GM12878 (cell line): ENCODE results near the gene FOXK1. TPM values are rescaled to one million over a fixed set of nuclear protein-coding genes. Genes with fewer than 3 reads are reported as not detected.

Source experiments
- ATAC-seq: fragments of 200-7000 bp; cut with Tn5 transposase; 3 replicates; pipeline ENCODE4 v1.9.1; 2020; ENCODE audit warnings: mild to moderate bottlenecking, moderate library complexity
- BruUV-seq: library from RNA; stranded (reverse); fragments of 400-500 nt; replicated peaks from 2 replicates; lab custom pipeline; 2021; lab: Mats Ljungman, UMichigan
- CTCF ChIA-PET: fragments of 300-600 bp; sonication (Branson Sonifier 250); formaldehyde crosslinking; extraction: SDS; loops from one replicate; lab custom pipeline; 2021; ENCODE audit warnings: inconsistent platforms; lab: Yijun Ruan, JAX
- POLR2A ChIA-PET: fragments of 350-600 bp; formaldehyde crosslinking; extraction: SDS; loops from one replicate; lab custom pipeline; 2021; ENCODE audit warnings: inconsistent platforms; lab: Charles Lee
- RAD21 ChIA-PET: fragments of 300-600 bp; sonication (Branson Sonifier 250); formaldehyde crosslinking; loops from one replicate; lab custom pipeline; 2023; ENCODE audit warnings: antibody characterized with exemption; ENCODE audit not compliant: unreplicated experiment; lab: Charles Lee
- SMC1A ChIA-PET: fragments of 300-600 bp; sonication (Branson Sonifier 250); formaldehyde crosslinking; loops from one replicate; lab custom pipeline; 2023; ENCODE audit not compliant: unreplicated experiment, uncharacterized antibody; lab: Charles Lee
- DNase-seq: peaks from one replicate; pipeline ENCODE4 v3.0.0-alpha.2; 2011; ENCODE audit warnings: low read depth, low spot score
- FAIRE-seq: peaks from 3 replicates; lab custom pipeline; 2011; peaks lifted over from hg19 to GRCh38; lab: Jason Lieb, UNC
- H2AFZ ChIP-seq: 2 replicates; pipeline ENCODE4 v1.6.0; 2011; ENCODE audit warnings: low read depth, low read length, control low read depth; ENCODE audit not compliant: control insufficient read depth
- H3K27ac ChIP-seq: 2 replicates; pipeline ENCODE4 v1.5.1; 2011; ENCODE audit warnings: control low read depth; ENCODE audit not compliant: control insufficient read depth, insufficient read depth
- H3K27me3 ChIP-seq, 2 experiments: replicated peaks in 1 of 2; 2 replicates each; pipeline versions ENCODE4 v1.6.0 to v1.6.1; 2011; ENCODE audit warnings: low read length in 1 of 2; ENCODE audit not compliant: control insufficient read depth in 2 of 2, insufficient read depth in 2 of 2
- H3K36me3 ChIP-seq, 2 experiments: 2 replicates each; pipeline ENCODE4 v1.5.1; 2011; ENCODE audit warnings: low read length in 1 of 2; ENCODE audit not compliant: control insufficient read depth in 2 of 2, insufficient read depth in 2 of 2
- H3K4me1 ChIP-seq: 2 replicates; pipeline ENCODE4 v1.6.1; 2011; ENCODE audit warnings: mild to moderate bottlenecking, low read length, moderate library complexity, mixed read lengths; ENCODE audit not compliant: control insufficient read depth, insufficient read depth
- H3K4me2 ChIP-seq: 2 replicates; pipeline ENCODE4 v1.6.0; 2011; ENCODE audit warnings: control low read depth; ENCODE audit not compliant: control insufficient read depth, insufficient read depth
- H3K4me3 ChIP-seq: fragments of 200-600 bp; sonication (generic); 2 replicates; pipeline ENCODE4 v1.5.1; 2016
- H3K79me2 ChIP-seq: 2 replicates; pipeline ENCODE4 v1.6.0; 2011; ENCODE audit warnings: low read length; ENCODE audit not compliant: control insufficient read depth, insufficient read depth
- H3K9ac ChIP-seq: 2 replicates; pipeline ENCODE4 v1.8.0; 2011; ENCODE audit warnings: low read length, control low read depth, mixed read lengths; ENCODE audit not compliant: control insufficient read depth, insufficient read depth
- H3K9me3 ChIP-seq: replicated peaks from 3 replicates; pipeline ENCODE4 v1.5.1; 2011; ENCODE audit warnings: mild to moderate bottlenecking, low read length; ENCODE audit not compliant: control insufficient read depth, insufficient read depth
- H4K20me1 ChIP-seq: 2 replicates; pipeline ENCODE4 v1.6.0; 2011; ENCODE audit not compliant: control insufficient read depth, insufficient read depth
- BCL3 ChIP-seq: IDR thresholded peaks from 2 replicates; pipeline ENCODE4 v1.6.1; 2011; ENCODE audit warnings: borderline replicate concordance, low read depth, mild to moderate bottlenecking, moderate library complexity, low read length; ENCODE audit not compliant: insufficient read depth, poor library complexity, severe bottlenecking
- BMI1 ChIP-seq: fragments of 450-650 bp; IDR thresholded peaks from 2 replicates; pipeline ENCODE4 v1.6.1; 2016; ENCODE audit warnings: mild to moderate bottlenecking, moderate library complexity, borderline replicate concordance
- CBX5 ChIP-seq: sonication (generic); IDR thresholded peaks from 2 replicates; pipeline ENCODE4 v1.6.1; 2016; ENCODE audit warnings: low read depth, moderate library complexity, mild to moderate bottlenecking, inconsistent platforms
- CHD4 ChIP-seq: fragments of 200-600 bp; sonication (generic); IDR thresholded peaks from 2 replicates; pipeline ENCODE4 v1.6.1; 2016; ENCODE audit warnings: mild to moderate bottlenecking
- ETV6 ChIP-seq, 2 experiments: fragments of 450-650 bp in 1 of 2; IDR thresholded peaks in 1 of 2; conservative IDR thresholded peaks in 1 of 2; 2 replicates each; pipeline ENCODE4 v1.6.1; 2014; ENCODE audit warnings: antibody characterized with exemption in 1 of 2, borderline replicate concordance in 1 of 2, low read depth in 1 of 2, mild to moderate bottlenecking in 1 of 2, moderate library complexity in 1 of 2
- HSF1 ChIP-seq: fragments of 150-350 bp; IDR thresholded peaks from 2 replicates; pipeline ENCODE4 v1.6.1; 2014; ENCODE audit warnings: mild to moderate bottlenecking, low read depth, low read length
- NR2C1 ChIP-seq: fragments of 450-650 bp; IDR thresholded peaks from 2 replicates; pipeline ENCODE4 v1.6.1; 2017; ENCODE audit warnings: antibody characterized with exemption, mild to moderate bottlenecking, moderate library complexity
- POLR2AphosphoS2 ChIP-seq: IDR thresholded peaks from 2 replicates; pipeline ENCODE4 v1.6.1; 2011; ENCODE audit warnings: low read depth, mild to moderate bottlenecking, low read length, improper control_type of control experiment, moderate library complexity
- RAD21 ChIP-seq: IDR thresholded peaks from 2 replicates; pipeline ENCODE4 v1.6.1; 2011; ENCODE audit warnings: mild to moderate bottlenecking, low read depth, low read length, moderate library complexity; ENCODE audit not compliant: insufficient read depth
- SREBF1 ChIP-seq: IDR thresholded peaks from 2 replicates; pipeline ENCODE4 v1.6.1; 2012; ENCODE audit warnings: mild to moderate bottlenecking, low read length
- YBX1 ChIP-seq: fragments of 450-650 bp; IDR thresholded peaks from 2 replicates; pipeline ENCODE4 v1.6.1; 2016; ENCODE audit warnings: antibody characterized with exemption
- WGBS: methylation state at CpG from one replicate; pipeline ENCODE4 v1.1.6; 2016; ENCODE audit warnings: low lambda C conversion rate; ENCODE audit not compliant: insufficient replicate concordance, insufficient coverage; ENCODE audit errors: missing lambda C conversion rate; 5-methylcytosine and 5-hydroxymethylcytosine counted together
- in situ Hi-C: fragments of 300-500 bp; cut with MboI; formaldehyde crosslinking; loops from 9 replicates; pipeline ENCODE4 v1.14.3; 2018; ENCODE audit warnings: mixed read lengths
- intact Hi-C: fragments of 100-400 bp; cut with micrococcal nuclease; formaldehyde crosslinking; loops from one replicate; pipeline ENCODE4 v1.14.2; 2022; ENCODE audit not compliant: unreplicated experiment
- microRNA-seq: library from miRNA; unstranded; fragments of <30 nt; microRNA quantifications from one replicate; pipeline ENCODE4, GENCODE V29; 2018
- polyA plus RNA-seq, 11 experiments: library from polyadenylated mRNA; depleted of rRNA in 4 of 11; unstranded in 6 of 11; stranded (reverse) in 5 of 11; fragments of >200 nt; fragmentation: Nextera tagmentation in 4 of 11; fragmentation: Illumina TruSeq in 1 of 11; extraction: Ambion mirVana in 4 of 11; extraction: Trizol in 1 of 11; gene quantifications; 1 replicate in 1 of 11; 2 replicates in 10 of 11; pipeline versions ENCODE4 v1.2.1 to v1.2.3, GENCODE V29; 2011 to 2016; ENCODE audit warnings: inconsistent platforms in 2 of 11, missing spikeins in 2 of 11, low read depth in 1 of 11
- small RNA-seq: library from RNA; depleted of rRNA; stranded (forward); fragments of <200 nt; gene quantifications from one replicate; pipeline ENCODE3, GENCODE V24; 2014
- total RNA-seq, 4 experiments: library from RNA; depleted of rRNA in 3 of 4; stranded (reverse); fragments of >200 nt in 3 of 4; fragmentation: Illumina TruSeq in 1 of 4; extraction: Trizol in 1 of 4; gene quantifications; 2 replicates each; pipeline versions ENCODE4 v1.2.1 to v1.2.3, GENCODE V29; 2013 to 2021

FOXK1 gene
- total and polyA plus RNA-seq, 10 of the 15 experiments (the other 5 are each of a cell fraction or from before 2014, with no cell fraction given) = 0.24 to 31.8 (median 4.5) TPM

- Histone ChIP-seq H3K9ac (no peak overlapping the region), H3K4me3 (no peak overlapping the region), H3K4me1 (no peaks in the 10 kb centered on the region), H3K9me3 (no peaks in the 10 kb centered on the region), H3K4me2 (no peak overlapping the region), H2AFZ (no peak overlapping the region)
- WGBS = 49% methylated on average over 19 of the region's 19 CpGs
- ChIA-PET CTCF (no interaction called here), SMC1A (no interaction called here)
- no peak for DNase-seq
- in situ Hi-C loops = no loop called here
- FAIRE-seq = no peak
- no peak for TF ChIP-seq HSF1
- TF ChIP-seq YBX1 = no peak
- TF ChIP-seq POLR2AphosphoS2 = no peak
- no peak for TF ChIP-seq BMI1
- TF ChIP-seq BCL3 = no peak
- no peak for TF ChIP-seq RAD21
- TF ChIP-seq ETV6 (conservative IDR thresholded peaks at IDR 0.05 in 1 of 2, IDR thresholded peaks at IDR 0.05 in 1 of 2; ENCODE audit: borderline replicate concordance in 1 of 2, low read depth in 1 of 2) = no peak
- no peak for TF ChIP-seq CBX5
- no peak for TF ChIP-seq CHD4
- no peak for TF ChIP-seq SREBF1
- TF ChIP-seq NR2C1 = no peak
- TF ChIP-seq, all 136 proteins: peak for 0
- Histone ChIP-seq H3K27me3 (no peaks in the 10 kb centered on the region), H3K79me2 (no peaks in the 10 kb centered on the region), H4K20me1 (no peaks in the 10 kb centered on the region), H3K36me3 (no peaks in the 10 kb centered on the region), H3K27ac (no peak overlapping the region)
- BruUV-seq = no TSS peak
- no peak for ATAC-seq
- ChIA-PET POLR2A (no interaction called here), RAD21 (no interaction called here)
- intact Hi-C loops = loop anchor here (10.0 kb wide), 1 partner anchor 154 kb away; no protein-coding TSS in a partner anchor
Observed at GRCh38 chr7:4820405-4820966, 138.4 kb downstream of the FOXK1 start.

Small RNAs within 50 kb of the gene (microRNA-seq; reads per million reads assigned to microRNA genes)
- gene MIR4656 = not detected

Small RNAs within 50 kb of the gene (small RNA-seq; reads per million reads assigned to genes)
- gene MIR4656 = not detected
- not detected for gene RF00019

Other genes starting within 250 kb of the FOXK1 start
- 18.5 and 28.5 TPM in 2 replicates for gene AP5Z1, start 93.3 kb downstream of the FOXK1 start, total RNA-seq (2014; rRNA removed)
- gene AP5Z1, start 93.3 kb downstream of the FOXK1 start, total RNA-seq (2014; rRNA removed; fragmentation: Illumina TruSeq; extraction: Trizol) = 6.6 and 7.6 TPM in 2 replicates
- 35.3 and 43.4 TPM in 2 replicates for gene AP5Z1, start 93.3 kb downstream of the FOXK1 start, total RNA-seq (2021)
- 4.1 and 10.4 TPM in 2 replicates for gene AP5Z1, start 93.3 kb downstream of the FOXK1 start, polyA plus RNA-seq (2011; rRNA removed)
- 1.1 and 4.8 TPM in 2 replicates for gene AP5Z1, start 93.3 kb downstream of the FOXK1 start, polyA plus RNA-seq (2014; fragmentation: Illumina TruSeq; extraction: Trizol)
- gene AP5Z1, start 93.3 kb downstream of the FOXK1 start, polyA plus RNA-seq (2014; fragmentation: Nextera tagmentation; extraction: Ambion mirVana) = 1 to 10 TPM in 1 of 2 experiments, under 1 TPM in 1; 0.37 to 2.2 TPM
- 40.5 and 46.1 TPM in 2 replicates for gene AP5Z1, start 93.3 kb downstream of the FOXK1 start, polyA plus RNA-seq (2014; rRNA removed)
- gene AP5Z1, start 93.3 kb downstream of the FOXK1 start, polyA plus RNA-seq (2016; fragmentation: Nextera tagmentation; extraction: Ambion mirVana) = 10 to 100 TPM; 29.2 to 33.8 TPM
- not detected in 2 replicates for gene PAPOLB, start 179.7 kb downstream of the FOXK1 start, total RNA-seq (2014; rRNA removed)
- gene PAPOLB, start 179.7 kb downstream of the FOXK1 start, total RNA-seq (2014; rRNA removed; fragmentation: Illumina TruSeq; extraction: Trizol) = not detected in 2 replicates
- gene PAPOLB, start 179.7 kb downstream of the FOXK1 start, total RNA-seq (2021) = not detected in 2 replicates
- not detected in 2 replicates for gene PAPOLB, start 179.7 kb downstream of the FOXK1 start, polyA plus RNA-seq (2011; rRNA removed)
- 0.01 TPM in 1 of 2 replicates, not detected in the other for gene PAPOLB, start 179.7 kb downstream of the FOXK1 start, polyA plus RNA-seq (2014; fragmentation: Illumina TruSeq; extraction: Trizol)
- not detected for gene PAPOLB, start 179.7 kb downstream of the FOXK1 start, polyA plus RNA-seq (2014; fragmentation: Nextera tagmentation; extraction: Ambion mirVana)
- gene PAPOLB, start 179.7 kb downstream of the FOXK1 start, polyA plus RNA-seq (2014; rRNA removed) = not detected in 2 replicates
- not detected for gene PAPOLB, start 179.7 kb downstream of the FOXK1 start, polyA plus RNA-seq (2016; fragmentation: Nextera tagmentation; extraction: Ambion mirVana)
- 0.06 TPM in 1 of 2 replicates, not detected in the other for gene RADIL, start 201.4 kb downstream of the FOXK1 start, total RNA-seq (2014; rRNA removed)
- gene RADIL, start 201.4 kb downstream of the FOXK1 start, total RNA-seq (2014; rRNA removed; fragmentation: Illumina TruSeq; extraction: Trizol) = not detected in 2 replicates
- 0.11 TPM in 1 of 2 replicates, not detected in the other for gene RADIL, start 201.4 kb downstream of the FOXK1 start, total RNA-seq (2021)
- not detected in 2 replicates for gene RADIL, start 201.4 kb downstream of the FOXK1 start, polyA plus RNA-seq (2011; rRNA removed)
- not detected in 2 replicates for gene RADIL, start 201.4 kb downstream of the FOXK1 start, polyA plus RNA-seq (2014; fragmentation: Illumina TruSeq; extraction: Trizol)
- not detected for gene RADIL, start 201.4 kb downstream of the FOXK1 start, polyA plus RNA-seq (2014; fragmentation: Nextera tagmentation; extraction: Ambion mirVana)
- 0.08 TPM in 1 of 2 replicates, not detected in the other for gene RADIL, start 201.4 kb downstream of the FOXK1 start, polyA plus RNA-seq (2014; rRNA removed)
- gene RADIL, start 201.4 kb downstream of the FOXK1 start, polyA plus RNA-seq (2016; fragmentation: Nextera tagmentation; extraction: Ambion mirVana) = under 1 TPM in 1 of 2 experiments, not detected in 1; 0.05 TPM